ENCODE results near the gene CASKIN1.

DNA sequence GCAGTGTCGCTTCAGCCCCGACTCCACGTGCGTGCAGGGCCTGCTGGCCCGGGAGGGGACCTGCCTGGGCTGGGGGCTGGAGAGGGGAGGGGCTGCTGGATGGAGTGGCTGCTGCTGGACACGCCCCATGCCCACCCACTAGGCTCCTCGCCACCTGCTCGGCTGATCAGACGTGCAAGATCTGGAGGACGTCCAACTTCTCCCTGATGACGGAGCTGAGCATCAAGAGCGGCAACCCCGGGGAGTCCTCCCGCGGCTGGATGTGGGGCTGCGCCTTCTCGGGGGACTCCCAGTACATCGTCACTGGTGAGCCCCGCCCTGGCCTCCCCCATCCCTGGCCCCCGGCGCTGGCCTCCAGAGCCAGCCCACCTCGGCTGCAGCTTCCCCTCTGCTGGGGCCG is 11.9 kb upstream of the CASKIN1 start:
- TF ChIP-seq, protein P1, sequence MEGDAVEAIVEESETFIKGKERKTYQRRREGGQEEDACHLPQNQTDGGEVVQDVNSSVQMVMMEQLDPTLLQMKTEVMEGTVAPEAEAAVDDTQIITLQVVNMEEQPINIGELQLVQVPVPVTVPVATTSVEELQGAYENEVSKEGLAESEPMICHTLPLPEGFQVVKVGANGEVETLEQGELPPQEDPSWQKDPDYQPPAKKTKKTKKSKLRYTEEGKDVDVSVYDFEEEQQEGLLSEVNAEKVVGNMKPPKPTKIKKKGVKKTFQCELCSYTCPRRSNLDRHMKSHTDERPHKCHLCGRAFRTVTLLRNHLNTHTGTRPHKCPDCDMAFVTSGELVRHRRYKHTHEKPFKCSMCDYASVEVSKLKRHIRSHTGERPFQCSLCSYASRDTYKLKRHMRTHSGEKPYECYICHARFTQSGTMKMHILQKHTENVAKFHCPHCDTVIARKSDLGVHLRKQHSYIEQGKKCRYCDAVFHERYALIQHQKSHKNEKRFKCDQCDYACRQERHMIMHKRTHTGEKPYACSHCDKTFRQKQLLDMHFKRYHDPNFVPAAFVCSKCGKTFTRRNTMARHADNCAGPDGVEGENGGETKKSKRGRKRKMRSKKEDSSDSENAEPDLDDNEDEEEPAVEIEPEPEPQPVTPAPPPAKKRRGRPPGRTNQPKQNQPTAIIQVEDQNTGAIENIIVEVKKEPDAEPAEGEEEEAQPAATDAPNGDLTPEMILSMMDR (IDR thresholded peaks at IDR 0.05), result no peak
- no peak for TF ChIP-seq POLR2A (IDR thresholded peaks at IDR 0.05)
